HUES6 (cell line): ENCODE data around the gene TIGD2.

Experiments
- H3K27ac ChIP-seq: 2 replicates; pipeline ENCODE4 v1.7.0; 2013; ENCODE audit warnings: low read depth, mild to moderate bottlenecking, low read length, inconsistent platforms
- H3K27me3 ChIP-seq: 2 replicates; pipeline ENCODE4 v1.6.1; 2013; ENCODE audit warnings: low read length; ENCODE audit not compliant: control insufficient read depth, insufficient read depth
- H3K36me3 ChIP-seq: 2 replicates; pipeline ENCODE4 v1.6.1; 2013; ENCODE audit warnings: low read length; ENCODE audit not compliant: control insufficient read depth, insufficient read depth
- H3K4me1 ChIP-seq: 2 replicates; pipeline ENCODE4 v1.6.1; 2013; ENCODE audit warnings: low read length; ENCODE audit not compliant: control insufficient read depth, insufficient read depth
- H3K4me3 ChIP-seq: 2 replicates; pipeline ENCODE4 v1.5.1; 2013; ENCODE audit warnings: low read depth, low read length
- H3K9ac ChIP-seq: one replicate; pipeline ENCODE4 v1.6.1; 2013; ENCODE audit warnings: mild to moderate bottlenecking, low read length
- H3K9me3 ChIP-seq: 2 replicates; pipeline ENCODE4 v1.6.1; 2013; ENCODE audit warnings: low read depth, low read length; ENCODE audit not compliant: control insufficient read depth, insufficient read depth

TIGD2 gene

GRCh38 chr4:89100853-89101252 is 10.5 kb upstream of the TIGD2 start:
- H3K9me3 ChIP-seq, result peaks cover 5% of the 10 kb centered on the region
- H3K36me3 ChIP-seq, result no peaks in the 10 kb centered on the region
- no peak overlapping the region for H3K4me3 ChIP-seq
- H3K9ac ChIP-seq, result no peak overlapping the region
- no peak overlapping the region for H3K27ac ChIP-seq
- no peaks in the 10 kb centered on the region for H3K27me3 ChIP-seq
- H3K4me1 ChIP-seq, result no peaks in the 10 kb centered on the region

DNA sequence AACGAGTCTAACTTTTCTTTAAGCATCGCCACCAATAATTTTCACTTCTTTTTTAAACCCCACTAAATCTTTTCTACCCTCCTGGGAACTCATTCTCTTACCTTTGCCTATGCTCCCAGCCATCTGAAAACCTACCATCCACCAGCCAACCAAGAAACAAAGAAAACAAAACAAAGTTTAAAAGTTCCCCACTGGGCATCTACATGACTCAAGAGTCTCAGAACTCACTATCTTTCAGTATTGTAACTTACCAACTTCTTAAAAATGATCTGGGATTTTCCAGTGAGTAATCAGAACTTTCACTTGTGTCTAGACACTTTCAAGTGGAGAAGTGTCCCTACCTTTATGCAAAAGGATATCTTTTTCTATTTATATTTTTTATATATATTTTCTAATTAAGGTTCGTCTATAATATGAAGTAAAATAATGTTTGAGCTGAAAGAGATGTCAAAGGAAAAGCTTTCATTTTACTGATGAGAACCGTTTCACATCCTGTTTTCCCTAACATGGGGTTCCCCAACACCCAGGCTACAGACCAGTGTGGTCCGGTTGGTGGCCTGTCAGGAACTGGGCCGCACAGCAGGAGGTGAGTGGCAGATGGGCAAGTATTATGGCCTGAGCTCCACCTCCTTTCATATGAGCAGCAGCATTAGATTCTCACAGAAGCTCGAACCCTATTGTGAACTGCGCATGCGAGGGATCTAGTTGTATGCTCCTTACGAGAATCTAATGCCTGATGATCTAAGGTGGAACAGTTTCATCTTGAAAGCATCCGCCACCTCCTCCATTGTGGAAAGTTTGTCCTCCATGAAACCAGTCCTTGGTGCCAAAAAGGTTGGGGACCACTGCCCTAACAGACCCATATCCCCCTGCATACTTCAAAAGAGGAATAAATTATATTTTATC is 9.8 kb upstream of the TIGD2 start:
- no peaks in the 10 kb centered on the region for H3K27me3 ChIP-seq
- no peaks in the 10 kb centered on the region for H3K4me1 ChIP-seq
- H3K9ac ChIP-seq, result no peak overlapping the region
- H3K4me3 ChIP-seq, result no peak overlapping the region
- H3K36me3 ChIP-seq, result no peaks in the 10 kb centered on the region
- H3K9me3 ChIP-seq, result peaks cover 5% of the 10 kb centered on the region
- no peak overlapping the region for H3K27ac ChIP-seq

DNA sequence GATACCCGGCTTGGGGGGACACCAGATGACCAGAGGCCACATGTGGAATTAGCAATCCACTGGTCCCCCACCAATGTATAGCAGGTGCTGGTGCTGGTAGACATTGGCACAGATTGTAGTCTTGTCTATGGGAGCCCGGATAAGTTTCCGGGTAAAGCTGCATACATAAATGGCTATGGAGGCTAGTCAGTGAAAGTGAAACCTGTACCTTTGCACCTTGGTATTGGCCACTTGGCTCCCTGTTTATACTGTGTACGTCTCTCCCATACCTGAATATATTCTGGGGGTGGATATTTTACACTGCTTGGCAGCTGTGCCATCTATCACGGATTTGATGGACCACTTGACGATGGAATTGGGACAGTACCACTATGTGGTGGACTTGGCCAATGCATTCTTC is 5.6 kb upstream of the TIGD2 start:
- Histone ChIP-seq H3K9ac (no peak overlapping the region), H3K36me3 (no peaks in the 10 kb centered on the region), H3K4me3 (no peak overlapping the region), H3K27me3 (peaks cover 23% of the 10 kb centered on the region), H3K4me1 (peaks cover 7% of the 10 kb centered on the region; the same call in 1 of the 2 replicates), H3K9me3 (peaks cover 9% of the 10 kb centered on the region), H3K27ac (no peak overlapping the region)

DNA sequence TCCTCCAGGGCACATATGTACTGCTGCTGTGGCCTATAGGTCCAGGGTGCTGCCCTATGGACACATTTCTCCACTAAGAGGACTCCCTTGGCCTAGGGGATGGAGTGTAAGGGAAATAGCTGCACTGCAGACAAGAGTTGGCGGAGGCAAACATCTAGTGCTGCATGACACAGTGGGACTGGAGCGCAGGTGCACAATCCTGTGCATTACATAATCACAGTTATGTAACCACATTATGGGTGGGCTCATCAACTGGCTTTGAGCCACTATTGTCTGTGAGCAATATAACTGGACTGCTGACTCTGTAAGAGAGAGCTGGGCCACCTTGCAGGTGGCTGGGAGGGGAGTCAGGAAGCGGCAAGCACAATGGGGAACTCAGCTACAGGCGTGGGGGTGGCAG is 3.2 kb upstream of the TIGD2 start:
- Histone ChIP-seq H3K4me3 (no peak overlapping the region), H3K27me3 (peaks cover 38% of the 10 kb centered on the region), H3K36me3 (no peaks in the 10 kb centered on the region), H3K9ac (no peak overlapping the region), H3K9me3 (peaks cover 4% of the 10 kb centered on the region), H3K27ac (no peak overlapping the region), H3K4me1 (peaks cover 14% of the 10 kb centered on the region)

DNA sequence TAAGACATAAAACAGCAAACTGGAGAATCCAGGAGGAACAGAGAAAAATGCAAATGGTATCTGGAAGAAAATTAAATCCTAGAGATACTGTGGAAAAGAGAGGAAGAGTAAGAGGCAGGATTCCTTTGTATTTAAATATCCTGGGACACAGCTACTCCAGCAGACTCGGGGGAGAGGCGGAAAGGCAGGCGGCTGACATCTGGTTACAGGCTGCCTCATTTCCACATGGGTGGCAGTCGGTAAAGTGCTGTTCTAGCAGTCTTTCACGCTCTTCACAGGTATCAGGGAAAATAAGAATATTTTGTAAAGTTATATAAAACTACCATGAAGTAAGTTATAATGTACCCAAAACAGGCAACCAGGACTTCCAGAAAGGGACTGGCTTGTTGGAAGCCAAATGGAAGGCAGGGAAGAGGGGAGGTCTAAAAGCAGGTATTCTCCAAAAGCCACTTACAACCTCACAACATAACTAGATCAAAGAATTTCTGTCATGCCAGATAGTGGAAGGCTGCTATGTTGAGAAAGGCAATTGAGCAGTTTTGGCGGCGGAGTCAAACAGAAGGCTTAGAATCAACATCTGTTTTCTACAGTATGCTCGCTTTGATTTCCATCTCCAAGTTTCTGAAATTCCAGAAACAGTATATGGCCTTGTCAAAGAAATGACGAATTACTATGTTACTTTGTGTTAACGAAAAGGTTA is 1.3 kb upstream of the TIGD2 start:
- H3K9ac ChIP-seq, result no peak overlapping the region
- no peak overlapping the region for H3K27ac ChIP-seq
- H3K36me3 ChIP-seq, result no peaks in the 10 kb centered on the region
- H3K9me3 ChIP-seq, result peaks cover 4% of the 10 kb centered on the region
- peak overlapping the region; percentile 86 for H3K4me3 ChIP-seq
- H3K27me3 ChIP-seq, result peaks cover 38% of the 10 kb centered on the region
- H3K4me1 ChIP-seq, result peaks cover 14% of the 10 kb centered on the region

DNA sequence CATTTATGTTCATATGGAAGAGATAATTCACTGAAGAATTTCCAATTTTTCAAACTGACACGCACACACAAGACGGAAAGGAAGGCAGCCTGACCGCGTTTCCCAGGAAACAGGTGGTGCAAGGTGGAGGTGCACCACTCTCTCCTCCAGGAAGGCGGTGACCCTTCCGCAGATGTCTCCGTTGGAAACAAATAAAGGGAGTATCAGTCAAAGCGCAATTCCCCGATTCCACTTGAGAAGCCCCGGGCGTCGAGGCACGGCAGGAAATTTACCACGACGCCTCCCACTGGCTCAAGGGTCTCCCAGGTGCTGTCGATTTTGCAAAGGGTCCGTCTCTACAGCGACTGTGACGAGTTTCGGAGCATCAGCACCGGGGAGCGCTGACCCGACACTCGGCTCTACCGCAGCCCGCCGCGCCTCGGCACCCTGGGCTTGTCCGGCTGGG is 770 bp upstream of the TIGD2 start:
- Histone ChIP-seq H3K27ac (no peak overlapping the region), H3K4me3 (peak overlapping the region; percentile 86), H3K4me1 (peaks cover 14% of the 10 kb centered on the region), H3K36me3 (no peaks in the 10 kb centered on the region), H3K9ac (peak overlapping the region; percentile 47), H3K27me3 (peaks cover 38% of the 10 kb centered on the region), H3K9me3 (peaks cover 4% of the 10 kb centered on the region)

- peak overlapping the region; percentile 86 for H3K4me3 ChIP-seq
- H3K9me3 ChIP-seq, result peaks cover 4% of the 10 kb centered on the region
- H3K27me3 ChIP-seq, result peaks cover 38% of the 10 kb centered on the region
- peaks cover 14% of the 10 kb centered on the region for H3K4me1 ChIP-seq
- H3K27ac ChIP-seq, result peak overlapping the region; percentile 58; the same call in 1 of the 2 replicates
- H3K9ac ChIP-seq, result peak overlapping the region; percentile 87
- H3K36me3 ChIP-seq, result no peaks in the 10 kb centered on the region
These were observed 665 bp downstream of the TIGD2 start for GRCh38 chr4:89111833-89112563.

DNA sequence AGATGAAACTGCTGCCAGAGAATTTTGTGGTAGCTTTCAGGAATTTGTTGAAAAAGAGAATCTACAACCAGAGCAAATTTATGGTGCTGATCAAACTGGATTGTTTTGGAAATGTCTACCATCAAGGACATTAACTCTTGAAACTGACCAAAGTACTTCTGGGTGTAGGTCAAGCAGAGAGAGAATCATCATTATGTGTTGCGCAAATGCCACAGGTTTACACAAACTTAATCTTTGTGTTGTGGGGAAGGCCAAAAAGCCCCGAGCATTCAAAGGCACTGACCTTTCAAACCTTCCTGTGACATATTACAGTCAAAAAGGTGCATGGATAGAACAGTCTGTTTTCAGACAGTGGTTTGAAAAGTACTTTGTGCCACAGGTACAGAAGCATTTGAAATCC is 2.1 kb downstream of the TIGD2 start:
- no peak overlapping the region for H3K27ac ChIP-seq
- H3K4me3 ChIP-seq, result no peak overlapping the region
- H3K27me3 ChIP-seq, result peaks cover 38% of the 10 kb centered on the region
- H3K9me3 ChIP-seq, result no peaks in the 10 kb centered on the region
- peaks cover 14% of the 10 kb centered on the region for H3K4me1 ChIP-seq
- H3K9ac ChIP-seq, result no peak overlapping the region
- no peaks in the 10 kb centered on the region for H3K36me3 ChIP-seq

- H3K4me1 ChIP-seq, result peaks cover 14% of the 10 kb centered on the region
- H3K9ac ChIP-seq, result no peak overlapping the region
- H3K36me3 ChIP-seq, result no peaks in the 10 kb centered on the region
- H3K27ac ChIP-seq, result no peak overlapping the region
- peaks cover 31% of the 10 kb centered on the region for H3K27me3 ChIP-seq
- no peak overlapping the region for H3K4me3 ChIP-seq
- no peaks in the 10 kb centered on the region for H3K9me3 ChIP-seq
These were observed 2.8 kb downstream of the TIGD2 start for GRCh38 chr4:89114100-89114499.

DNA sequence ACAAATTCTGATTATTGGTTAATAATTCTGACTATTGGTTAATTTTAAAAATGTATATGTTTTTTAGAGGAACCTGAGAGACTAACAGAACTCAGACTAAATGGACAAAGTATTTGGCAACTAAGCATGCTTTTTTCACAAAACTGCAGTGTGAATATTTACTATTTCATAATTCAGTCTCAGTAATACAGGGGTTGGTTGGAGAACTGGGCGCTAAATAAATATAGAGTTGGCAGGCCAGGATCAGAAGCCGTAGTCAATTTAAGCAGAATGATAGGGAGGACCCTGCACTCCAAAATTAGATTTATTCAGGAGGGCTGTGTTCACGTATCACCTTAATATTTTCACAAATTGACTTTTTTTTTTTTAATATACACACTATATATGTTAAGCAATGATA is 5.8 kb downstream of the TIGD2 start:
- Histone ChIP-seq H3K9ac (no peak overlapping the region), H3K27ac (no peak overlapping the region), H3K4me1 (peaks cover 3% of the 10 kb centered on the region), H3K4me3 (no peak overlapping the region), H3K36me3 (no peaks in the 10 kb centered on the region), H3K27me3 (peaks cover 5% of the 10 kb centered on the region; the same call in 1 of the 2 replicates), H3K9me3 (no peaks in the 10 kb centered on the region; the same call in 1 of the 2 replicates)
